Measurements from ENCODE around the gene ATG7.

Gene ATG7

DNA sequence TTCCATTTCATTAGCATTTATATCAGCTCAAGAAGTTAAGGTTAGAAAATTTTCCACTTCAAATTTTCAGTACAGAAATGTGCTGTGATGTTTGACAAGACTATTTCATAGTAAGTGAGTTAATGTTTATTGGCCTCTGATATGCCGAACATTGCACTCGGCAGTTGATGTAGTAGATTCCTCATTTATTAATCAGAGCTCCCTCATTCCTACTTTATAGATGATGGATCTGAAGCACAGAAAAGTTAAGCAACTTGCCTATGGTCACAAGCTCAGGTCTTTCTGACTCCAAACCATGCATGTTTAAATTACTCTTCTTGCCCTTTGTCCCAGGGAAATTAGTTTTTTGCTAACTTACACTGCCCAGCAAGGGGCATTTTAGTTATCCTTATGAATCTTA, 92.0 kb downstream of the ATG7 start:
- DNase-seq = no peak

DNA sequence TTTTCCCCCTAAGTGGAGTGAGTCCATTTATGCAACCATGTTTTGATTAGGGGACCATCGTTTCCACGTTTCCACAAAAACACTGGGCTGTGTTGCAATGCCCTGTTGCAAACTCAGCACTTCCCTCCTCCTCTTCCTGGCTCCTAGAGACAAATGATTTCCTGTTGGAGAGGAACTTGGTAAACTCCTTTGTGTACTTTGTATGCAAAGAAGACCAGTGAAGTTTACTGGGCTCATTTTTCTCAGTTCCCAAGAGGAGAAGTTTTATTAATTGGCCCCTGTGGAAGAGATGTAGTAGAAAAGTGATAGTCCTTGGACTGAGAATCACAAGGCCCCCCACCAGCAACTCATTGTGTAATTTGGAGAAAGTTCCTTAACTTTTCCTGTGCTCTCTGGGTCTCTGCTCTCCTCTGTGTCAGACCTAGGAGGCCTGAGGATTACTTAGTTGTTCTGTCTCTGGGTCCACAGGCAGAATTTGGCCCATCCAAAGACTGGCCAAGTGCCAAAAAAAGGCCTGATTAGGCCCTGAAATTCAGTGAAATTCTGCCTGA, 95.0 kb downstream of the ATG7 start:
- DNase-seq = no peak

DNA sequence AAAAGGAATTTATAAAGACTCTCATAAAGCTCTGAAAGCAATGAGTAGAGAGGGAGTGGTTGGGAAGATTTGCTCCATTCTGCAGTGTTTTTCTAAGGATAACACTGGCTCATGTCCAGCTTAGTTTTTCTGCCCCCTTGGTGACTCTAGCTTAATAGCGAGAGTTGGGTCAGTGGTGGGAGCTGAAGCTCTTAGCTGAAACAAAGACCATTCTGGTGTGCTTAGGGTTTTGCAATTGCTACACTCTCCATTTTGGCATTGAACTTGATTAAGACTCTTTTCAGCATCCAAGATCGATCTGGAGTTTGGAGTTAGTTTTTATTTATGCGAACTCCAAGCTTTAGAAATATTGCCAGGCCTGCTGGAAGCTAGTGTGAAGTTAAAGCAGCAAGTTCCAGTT, 98.0 kb downstream of the ATG7 start:
- no peak for DNase-seq

DNA sequence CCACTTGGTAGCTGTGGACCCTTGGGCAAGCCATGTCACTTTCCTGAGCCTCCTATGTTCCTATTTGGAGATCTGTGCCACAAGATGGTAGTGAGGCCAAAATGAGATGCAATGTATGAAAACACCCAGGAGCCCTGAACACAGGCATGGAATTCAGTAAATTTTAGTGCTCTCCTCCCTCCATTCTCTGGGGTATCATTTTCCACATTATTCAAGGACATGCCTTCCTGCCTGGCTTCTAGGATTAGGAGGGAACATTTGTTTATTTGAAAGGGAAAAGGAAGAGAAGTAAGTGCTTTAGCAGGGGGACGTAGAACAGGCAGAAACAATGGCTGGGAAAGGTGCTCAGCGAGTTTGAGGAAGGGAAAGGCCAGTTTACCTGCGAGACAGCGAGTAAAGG, 98.8 kb downstream of the ATG7 start:
- no peak for DNase-seq

DNA sequence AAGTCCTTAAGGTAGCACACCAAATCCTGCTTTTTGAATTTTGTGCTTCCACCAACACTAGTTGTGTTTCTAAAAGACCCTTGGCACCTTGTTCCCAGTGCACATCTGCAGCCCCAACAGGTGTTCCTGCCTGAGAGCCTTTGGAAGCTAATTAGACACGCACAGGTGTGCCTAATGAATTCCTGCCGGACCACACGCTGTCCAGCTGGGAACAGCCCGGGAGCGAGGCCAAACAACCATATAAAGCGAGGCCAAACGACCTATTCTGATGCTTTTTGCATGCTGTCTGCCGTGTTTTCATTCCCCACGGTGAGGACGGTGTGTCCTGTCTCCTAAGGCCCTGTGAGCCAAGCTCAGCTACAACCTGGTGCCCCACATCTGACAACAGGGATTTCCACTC, 99.5 kb downstream of the ATG7 start:
- no peak for DNase-seq

DNA sequence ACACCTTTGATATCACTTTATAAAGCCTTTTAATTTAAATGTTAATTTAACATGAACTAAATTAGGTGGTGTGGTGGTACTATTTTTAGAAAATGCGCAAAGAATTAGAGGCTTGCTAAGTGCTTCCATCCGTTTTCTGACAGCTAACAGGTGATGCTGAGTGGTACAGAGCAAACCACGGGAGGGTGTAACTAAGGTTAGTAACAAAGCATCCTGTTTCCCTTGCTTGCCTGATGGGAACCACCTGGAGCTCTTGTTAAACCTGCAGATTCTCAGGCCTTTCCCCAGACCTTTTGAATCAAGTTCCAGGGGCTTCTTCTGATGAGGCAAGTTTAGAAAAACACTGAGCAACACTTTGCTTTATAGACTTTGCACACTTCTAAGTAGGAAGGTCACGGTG, 101.0 kb downstream of the ATG7 start:
- no peak for DNase-seq

DNA sequence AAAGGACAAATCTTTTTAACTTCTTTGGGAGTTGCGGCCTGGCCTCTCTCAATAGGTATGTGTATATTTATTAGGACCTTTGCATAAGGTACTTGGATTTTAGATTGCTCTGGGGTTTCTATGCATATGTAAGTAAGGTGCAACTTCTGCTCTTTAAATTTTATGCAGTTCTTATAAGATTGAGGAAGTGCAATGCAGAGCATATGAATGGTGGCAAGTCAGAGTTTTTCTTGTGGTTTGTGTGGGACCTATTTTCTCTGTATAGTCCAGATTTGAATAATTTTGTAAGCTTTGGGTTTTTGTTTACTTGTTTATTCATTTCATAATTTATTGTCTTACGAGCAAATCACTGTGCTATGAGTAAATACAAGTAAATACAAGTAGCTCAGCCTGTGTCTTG, 101.5 kb downstream of the ATG7 start:
- no peak for DNase-seq

DNA sequence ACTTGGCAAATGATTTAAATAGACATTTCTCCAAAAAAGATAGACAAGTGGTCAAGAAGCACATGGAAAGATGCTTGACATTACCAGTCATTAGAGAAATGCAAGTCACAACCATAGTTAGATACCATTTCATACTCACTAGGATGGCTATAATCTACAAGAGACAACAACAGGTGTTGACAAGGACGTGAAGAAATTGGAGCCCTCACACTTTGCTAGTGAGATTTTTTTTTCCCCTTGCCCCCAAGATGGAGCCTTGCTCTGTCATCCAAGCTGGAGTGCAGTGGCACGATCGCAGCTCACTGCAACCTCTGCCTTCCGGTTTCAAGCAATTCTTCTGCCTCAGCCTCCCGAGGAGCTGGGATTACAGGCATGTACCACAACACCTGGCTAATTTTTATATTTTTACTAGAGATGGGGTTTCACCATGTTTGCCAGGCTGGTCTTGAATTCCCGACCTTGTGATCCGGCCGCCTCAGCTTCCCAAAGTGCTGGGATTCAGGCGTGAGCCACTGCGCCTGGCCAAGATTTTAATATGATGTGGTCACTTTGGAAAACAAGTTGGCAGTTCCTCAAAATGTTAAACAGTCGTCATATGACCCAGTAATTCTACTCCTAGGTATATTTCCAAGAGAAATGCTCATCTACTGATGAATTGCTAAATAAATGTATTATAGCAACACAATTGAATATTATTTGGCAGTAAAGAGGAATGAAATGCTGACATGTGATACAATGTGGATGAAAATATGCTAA, 103.3 kb downstream of the ATG7 start:
- no peak for DNase-seq

DNA sequence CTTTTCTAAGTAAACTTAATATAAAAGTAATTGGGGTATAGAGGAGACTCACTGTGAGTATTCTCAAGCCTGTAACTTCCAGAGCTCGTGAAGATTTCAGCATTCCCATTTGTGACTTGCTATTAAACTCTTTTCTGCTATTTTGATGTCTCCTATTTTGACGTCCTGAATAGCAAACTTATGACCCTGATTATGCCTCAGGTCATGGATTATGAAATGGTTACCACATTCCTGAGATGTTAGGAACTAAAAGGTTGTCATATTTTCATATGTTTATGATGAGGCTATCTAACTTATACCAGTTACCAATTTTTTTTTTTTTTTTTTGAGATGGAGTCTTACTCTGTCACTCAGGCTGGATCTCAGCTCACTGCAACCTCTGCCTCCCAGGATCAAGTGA, 105.5 kb downstream of the ATG7 start:
- DNase-seq = no peak

DNA sequence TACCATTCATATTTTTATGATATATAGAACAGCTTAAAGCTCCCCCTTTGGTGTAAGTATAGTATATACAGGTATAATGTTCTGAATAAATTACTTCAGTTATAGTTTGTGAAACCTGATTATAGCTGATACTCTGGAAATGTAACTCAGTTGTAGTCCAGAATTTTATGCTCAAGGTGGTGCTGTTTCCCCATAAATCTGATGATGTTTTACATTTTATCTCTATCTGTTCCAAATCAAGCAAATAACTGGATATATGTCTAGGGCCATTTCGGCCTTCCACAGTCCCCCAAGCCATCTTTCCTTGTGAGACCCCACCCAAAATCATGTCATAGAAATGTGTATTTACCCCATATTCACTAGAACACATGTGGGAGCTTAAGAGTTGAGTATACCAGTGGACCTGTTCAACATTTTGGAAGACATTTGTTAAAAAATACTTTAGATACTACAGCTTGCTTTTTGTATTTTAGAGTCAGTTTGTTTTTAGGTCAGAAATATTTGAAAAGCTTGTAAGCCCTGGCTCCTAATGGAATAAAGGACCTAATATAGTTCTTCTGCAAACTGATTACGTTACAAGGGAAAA, 107.1 kb downstream of the ATG7 start:
- DNase-seq = no peak

DNA sequence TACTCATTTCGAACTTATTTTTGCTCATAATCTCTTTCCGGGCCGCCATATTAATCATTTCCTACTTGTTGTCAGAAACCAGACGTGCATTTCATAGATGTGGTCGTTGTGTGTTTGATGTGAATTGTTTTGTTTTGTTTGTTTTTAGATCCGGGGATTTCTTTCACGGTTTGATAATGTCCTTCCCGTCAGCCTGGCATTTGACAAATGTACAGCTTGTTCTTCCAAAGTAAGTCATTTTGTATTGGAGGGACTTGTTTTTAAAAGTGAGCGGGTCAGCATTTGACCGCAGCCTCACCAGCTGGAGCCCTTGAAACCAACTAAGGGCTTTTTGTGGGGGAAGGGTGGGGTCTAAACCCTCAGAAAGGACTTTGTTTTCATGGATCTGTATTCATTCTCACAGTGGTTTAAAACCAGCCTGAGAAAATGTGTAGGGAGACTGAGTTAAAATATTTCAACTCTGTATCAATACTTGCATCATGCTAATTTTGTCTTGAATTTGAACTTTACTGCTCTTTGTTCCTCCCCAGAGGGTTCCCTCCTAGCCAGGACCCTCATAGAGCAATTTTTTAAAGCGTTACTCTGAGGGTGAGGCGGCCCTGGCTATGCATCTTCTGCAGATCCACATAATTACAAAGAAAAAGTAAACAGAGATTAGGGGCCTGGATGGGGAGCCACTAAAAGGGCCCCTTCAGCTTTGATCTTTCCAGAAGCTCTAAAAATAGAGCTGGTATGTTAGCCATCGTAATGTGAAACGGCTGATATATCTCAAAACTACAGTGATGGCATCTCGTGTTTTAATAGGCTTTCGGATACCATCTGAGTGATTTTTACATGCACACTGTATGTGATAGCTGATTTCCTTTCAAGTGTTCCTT, 107.9 kb downstream of the ATG7 start:
- no peak for DNase-seq

DNA sequence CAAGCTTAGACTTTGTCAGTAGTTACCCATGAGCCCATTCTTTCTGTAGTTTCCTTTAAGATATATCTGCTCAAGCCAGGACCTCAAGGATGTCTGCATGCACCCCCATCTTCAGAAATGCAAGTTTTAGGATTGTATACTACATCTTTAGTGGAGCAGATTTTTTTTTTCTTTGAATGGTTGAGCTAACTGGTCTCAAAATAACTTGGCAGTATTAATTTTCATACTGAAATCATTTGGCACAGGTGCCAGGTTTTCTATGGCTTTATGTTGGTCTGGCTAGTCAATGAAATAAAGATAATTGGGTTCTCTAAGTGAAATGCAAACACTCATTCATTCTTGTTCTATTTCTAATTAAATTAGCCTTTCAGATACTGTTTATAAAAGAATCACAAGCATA, 108.9 kb downstream of the ATG7 start:
- no peak for DNase-seq

DNA sequence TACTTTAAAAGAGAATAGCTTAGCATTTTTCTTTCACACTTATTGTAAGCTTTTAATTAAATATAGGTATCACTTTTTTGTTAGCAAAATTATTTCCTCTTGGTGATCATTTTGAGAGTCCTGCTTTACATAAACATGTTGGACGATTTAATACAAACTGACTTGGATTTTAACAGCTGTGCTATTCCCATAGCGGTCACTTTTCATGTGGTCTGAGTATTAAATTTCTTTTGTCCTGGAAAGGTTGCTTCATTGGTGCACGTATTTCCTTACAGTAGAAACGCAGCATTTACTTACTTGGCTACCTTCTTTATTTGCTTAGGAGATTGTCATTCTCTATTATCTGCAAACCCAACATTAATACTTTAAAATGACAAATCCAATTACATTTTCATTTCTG, 109.4 kb downstream of the ATG7 start:
- no peak for DNase-seq

DNA sequence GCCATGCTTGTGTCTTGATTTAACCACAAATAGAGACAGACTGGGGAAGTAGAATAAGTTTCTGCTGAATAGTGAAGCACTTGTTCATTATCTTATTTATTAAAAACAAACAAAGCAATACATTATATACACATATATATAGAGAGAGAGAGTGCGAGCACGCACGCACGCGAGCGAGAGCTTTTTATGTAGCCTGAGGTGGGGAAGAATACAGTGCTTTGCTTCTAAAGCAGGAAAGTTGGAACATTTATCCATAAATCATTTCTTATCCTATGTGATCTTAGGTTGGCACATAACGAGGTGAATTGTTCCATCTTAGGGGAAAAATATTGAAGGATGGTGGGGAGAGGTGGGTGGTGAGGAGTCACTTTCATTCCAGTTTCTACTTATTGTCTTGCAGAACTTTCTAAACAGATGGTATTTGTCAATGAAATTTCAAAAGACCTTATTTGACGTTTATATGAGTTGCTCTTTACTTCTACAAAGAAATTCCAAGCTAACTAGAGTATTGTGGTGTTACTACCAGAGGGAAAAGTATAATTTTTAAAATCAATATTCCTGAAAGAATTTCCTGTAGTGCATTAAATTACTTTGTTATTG, 110.0 kb downstream of the ATG7 start:
- no peak for DNase-seq

DNA sequence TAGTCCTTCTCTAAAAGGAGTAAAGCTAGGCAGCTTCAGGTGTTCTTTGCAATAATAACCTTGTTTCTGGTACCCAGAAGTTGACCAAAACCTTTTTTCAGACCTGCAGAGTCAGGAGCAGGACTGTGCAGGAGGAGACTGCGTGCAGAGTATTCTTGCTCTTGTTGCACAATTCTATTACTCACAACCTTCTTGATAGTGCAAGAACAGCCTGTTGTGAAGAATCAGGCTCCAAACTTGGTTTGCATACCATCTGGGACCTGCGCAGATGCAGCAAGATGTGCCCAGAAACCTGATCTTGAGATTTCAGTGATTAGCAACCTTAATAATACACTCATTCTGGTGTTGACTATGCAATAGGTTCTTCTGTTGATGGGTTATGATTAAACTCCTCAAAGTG, 111.9 kb downstream of the ATG7 start:
- DNase-seq = no peak

DNA sequence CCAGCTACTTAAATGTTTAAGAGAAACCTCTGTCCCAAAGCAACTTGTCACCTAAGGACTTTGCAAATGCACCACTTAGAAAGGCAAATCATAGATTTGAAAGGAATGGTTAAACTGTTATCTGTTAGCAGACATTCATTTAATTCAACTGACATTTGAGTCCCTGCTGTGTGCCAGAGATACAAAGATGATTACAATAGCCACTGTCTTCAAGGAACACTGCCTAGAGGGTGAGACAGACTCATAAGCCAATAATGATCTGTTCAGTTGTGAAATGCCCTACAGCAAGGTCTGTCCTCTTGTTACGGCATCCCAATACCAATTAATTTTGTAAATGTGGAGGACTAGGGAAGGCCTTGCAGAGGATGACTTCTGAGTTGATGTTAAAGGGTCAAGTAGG, 113.1 kb downstream of the ATG7 start:
- DNase-seq = no peak

DNA sequence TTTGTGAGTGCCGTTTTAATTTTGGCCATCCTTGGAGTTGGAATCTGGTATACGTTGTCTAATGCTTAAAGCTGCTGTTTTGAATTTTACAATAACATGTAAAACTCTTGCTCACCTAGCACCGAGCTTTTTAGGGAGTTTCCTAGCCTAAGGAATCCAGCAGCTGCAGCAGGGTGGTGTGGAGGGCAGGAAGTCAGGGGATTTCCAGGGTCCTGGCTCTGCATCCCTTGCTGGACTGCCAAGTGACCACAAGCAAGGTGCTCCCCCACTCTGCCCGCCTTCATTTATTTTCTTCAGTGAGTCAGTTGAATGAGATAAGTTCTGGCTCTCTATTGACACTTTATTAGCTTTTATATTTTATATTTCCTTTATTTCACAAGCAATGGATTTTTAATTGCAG, 113.7 kb downstream of the ATG7 start:
- no peak for DNase-seq

DNA sequence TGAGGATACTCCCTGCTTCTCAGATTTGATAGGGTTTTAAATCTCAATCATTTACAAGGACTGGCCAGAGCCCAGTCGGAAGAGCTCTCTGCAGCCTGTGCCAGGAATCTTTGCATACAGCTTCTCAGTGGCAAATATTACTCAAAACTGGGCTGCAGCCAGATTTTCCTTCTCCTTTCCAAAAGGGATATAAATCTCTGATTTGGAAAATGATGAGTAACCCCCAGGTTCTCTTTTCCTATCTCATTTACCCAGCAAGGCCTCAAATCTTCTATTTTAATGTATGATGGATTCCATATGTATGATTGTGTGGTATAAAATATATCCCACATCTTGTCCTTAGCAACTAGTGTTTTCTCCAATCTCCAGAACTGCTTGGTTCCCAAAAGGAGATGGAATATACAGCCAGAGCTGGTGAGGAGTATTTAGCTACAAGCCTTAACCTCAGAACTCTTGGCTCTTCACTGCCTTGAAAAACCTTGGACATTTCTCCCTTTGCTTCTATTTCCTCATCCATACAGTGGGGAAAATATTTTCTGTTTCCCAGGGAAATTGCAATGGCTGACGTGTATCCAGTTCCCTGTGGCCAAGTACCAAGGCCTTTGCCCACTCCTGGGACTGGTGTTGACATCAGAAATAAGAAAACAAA, 114.4 kb downstream of the ATG7 start:
- no peak for DNase-seq

DNA sequence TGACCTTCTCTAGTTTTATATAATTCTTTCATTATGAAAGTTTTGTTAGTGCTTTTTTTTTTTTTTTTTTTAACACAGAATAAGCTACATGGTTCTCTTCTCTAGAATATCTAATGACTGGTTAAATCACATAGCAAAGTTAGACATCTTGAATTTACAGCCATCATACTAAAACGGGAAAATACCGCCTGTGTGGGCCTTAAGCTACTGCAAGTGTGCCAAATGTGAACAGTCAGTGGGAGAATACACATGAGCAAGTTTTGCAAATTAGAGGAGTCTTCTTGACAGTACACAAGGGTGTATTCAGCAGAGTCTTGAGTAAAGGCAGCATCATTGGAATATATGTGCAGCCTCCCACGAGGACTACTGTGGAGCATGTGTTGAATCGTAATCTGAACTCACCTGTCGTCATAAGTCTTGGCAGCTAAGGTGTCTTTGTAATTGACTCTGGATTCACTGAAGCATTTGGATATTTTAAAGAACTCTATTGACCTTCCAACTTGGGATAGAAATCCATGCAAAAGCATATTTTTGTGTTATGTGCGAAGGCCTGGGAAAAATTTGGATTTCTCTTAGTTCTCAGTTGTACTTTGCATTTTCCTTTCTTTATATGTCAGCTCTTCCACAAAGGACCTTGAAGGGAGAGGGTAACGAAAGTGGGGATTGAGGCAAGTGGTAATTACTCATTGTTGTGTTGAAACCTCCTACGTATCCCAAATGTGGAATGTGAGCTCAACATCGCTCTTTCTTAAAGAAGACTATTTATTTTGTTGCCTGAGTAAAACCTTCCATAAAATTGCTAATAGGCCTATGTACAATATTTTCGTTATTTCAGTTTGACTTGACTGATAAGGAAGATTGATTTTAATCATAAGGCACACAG, 117.4 kb downstream of the ATG7 start:
- no peak for DNase-seq

DNA sequence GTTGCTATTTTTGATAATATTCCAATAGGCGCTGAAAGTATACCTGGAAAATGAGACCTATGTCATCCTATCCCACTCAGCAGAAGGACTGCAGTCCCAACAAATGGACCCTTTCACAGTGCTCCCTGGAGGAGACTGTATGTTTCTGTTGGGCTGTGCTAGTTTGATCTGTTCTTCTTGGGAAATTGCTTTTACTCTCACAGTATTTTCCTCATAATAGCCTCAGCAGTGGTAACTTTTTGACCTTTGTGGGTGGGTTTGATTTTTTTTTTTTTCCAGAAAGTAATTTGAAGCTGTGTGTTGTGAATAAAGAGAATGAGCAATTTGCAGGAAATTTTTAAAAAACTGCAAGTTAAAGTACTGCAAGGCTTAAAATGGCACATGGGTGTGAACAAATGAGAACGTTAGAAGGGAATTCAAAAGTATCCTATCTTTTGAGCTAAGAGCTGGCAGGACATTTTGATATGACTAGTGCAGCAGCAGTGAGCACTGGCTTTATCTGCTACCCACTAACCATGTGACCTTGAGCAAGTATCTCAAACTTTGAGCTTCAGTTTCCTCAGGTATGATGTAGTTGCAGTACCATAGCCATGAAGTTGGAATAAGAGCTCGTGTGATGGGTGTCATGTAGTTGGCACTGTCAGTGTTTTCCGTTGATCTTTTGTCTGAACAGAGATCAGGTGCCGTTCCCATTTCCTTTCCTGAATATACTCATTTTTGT, 118.4 kb downstream of the ATG7 start:
- no peak for DNase-seq
